Measurements from ENCODE around the gene ROMO1.

- TF ChIP-seq CTCF (IDR thresholded peaks at IDR 0.05) (no peak), POLR2A (IDR thresholded peaks at IDR 0.05) (no peak)
These were observed 43.7 kb downstream of the ROMO1 start for GRCh38 chr20:35742741-35743523.

Measured in suprapubic skin (tissue), 3 donors.